Ramos (cell line): ENCODE measurements around the gene CA10.

Source experiments
- in situ Hi-C: fragments of 300-500 bp; cut with MboI; formaldehyde crosslinking; loops from one replicate; pipeline ENCODE4 v1.14.3; 2022; ENCODE audit warnings: low sequenced_read_pairs; ENCODE audit not compliant: unreplicated experiment

The CA10 gene

GRCh38 chr17:51795401-51795800 lies 363.1 kb downstream of the CA10 start:
- in situ Hi-C loops, result loop anchor here (10.0 kb wide), 1 partner anchor 61 kb away; no protein-coding TSS in a partner anchor

GRCh38 chr17:51794466-51794865 lies 364.0 kb downstream of the CA10 start:
- in situ Hi-C loops, result loop anchor here (10.0 kb wide), 1 partner anchor 60 kb away; no protein-coding TSS in a partner anchor

DNA sequence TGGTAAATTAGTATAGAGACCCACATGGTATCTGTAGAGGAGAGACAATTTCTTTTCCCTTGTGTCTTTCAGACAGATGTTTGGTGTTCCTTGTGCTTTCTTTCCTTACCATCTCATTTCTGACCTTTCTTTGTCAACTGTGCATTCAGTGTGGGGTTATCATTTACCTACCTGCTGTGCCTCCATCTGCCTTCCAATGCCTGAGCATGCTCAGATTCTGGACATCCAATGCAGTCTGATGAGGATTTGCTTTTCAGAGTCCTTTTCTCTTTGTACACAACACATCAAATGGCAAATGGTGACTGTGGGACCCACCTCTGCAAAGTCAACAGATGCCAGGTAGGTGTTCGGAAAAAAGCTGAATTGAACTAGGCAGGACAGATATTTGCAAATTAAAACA lies 364.8 kb downstream of the CA10 start:
- in situ Hi-C loops, result loop anchor here (10.0 kb wide), 1 partner anchor 59 kb away; no protein-coding TSS in a partner anchor

- in situ Hi-C loops, result no loop called here
These were observed 379.7 kb downstream of the CA10 start for GRCh38 chr17:51778842-51779241.

DNA sequence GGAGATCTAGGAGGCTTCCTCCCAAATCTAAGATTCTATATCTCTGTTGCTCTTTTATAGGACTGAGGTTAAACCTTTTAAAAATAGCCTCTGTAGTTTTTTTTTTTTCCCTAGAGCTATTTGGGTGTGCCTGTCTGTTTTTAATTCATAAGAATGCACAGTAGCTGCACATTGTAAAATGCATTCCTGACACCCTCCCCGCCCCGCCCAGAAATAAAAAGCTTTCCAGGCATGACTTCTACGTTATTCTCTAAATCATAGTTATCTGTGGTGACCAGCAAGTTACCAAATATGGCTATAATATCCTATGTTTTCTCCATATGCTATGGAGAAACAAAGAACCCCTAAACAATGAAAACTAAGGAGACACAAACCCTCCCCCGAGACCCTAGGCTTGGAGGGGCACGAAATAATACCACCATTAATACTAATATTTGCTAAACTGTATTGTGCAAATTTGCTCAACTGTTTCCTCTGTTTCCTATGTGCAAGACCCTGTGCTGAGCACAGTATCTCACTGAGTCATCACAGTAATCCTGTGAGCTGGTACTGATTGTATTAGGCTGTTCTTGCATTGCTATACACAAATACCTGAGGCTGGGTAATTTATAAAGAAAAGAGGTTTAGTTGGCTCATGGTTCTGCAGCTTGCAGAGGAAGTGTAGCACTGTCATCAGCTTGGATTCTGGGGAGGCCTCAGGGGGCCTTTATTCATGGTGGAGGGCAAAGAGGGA lies 388.3 kb downstream of the CA10 start:
- in situ Hi-C loops, result no loop called here

DNA sequence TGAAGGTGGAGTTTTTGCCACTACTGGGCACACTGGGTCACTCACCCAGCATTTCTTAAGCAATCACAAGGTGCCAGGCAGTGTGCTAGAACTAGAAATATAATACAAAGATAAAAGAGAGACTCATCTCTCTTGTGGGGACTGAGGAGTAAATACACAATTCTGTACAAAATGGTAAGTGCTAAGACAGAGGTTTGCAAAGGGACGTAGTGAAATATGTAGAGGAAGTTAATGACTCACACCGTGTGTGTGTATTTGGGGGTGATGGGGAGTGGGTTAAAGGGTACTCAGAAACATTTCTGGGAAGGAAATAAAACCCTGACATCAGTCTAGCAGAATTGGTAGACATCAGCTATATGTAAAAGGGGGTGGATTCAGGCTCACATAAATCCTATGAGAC lies 389.3 kb downstream of the CA10 start:
- in situ Hi-C loops, result no loop called here

DNA sequence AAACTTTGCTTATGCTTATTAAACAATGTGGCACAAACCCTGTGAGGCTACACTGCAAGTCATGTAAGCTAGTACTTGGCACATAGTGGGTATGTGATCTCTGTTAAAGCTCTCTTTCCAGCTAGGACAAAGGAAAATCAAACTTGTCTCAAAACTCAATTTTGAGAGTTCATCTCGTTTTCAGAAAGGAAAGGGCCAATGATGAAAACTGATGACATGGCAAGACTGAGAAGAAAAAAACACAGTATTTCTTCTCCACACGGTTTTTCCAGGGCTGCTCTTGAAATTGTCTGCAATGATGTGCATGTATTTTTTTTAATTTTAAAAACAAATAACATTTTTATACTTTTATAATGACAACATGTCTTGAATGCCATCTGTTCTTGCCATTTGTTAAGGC lies 389.8 kb downstream of the CA10 start:
- in situ Hi-C loops, result no loop called here

DNA sequence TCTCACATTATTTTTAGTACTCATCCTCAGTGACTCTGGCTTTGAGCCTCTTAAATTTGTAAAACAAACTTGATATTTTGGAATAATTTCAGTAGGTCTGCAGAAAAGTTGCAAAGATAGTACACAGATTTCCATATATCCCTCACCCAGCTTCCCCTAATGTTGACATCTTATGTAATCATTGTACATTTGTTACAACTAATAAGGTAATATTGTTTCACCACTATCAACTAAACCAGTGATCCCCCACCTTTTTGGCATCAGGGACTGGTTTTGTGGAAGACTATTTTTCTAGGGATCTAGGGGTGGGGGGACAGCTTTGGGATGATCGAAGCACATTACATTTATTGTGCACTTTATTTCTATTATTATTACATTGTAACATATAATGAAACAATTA lies 391.2 kb downstream of the CA10 start:
- in situ Hi-C loops, result no loop called here

GRCh38 chr17:51765282-51766135 lies 393.0 kb downstream of the CA10 start:
- in situ Hi-C loops, result no loop called here

DNA sequence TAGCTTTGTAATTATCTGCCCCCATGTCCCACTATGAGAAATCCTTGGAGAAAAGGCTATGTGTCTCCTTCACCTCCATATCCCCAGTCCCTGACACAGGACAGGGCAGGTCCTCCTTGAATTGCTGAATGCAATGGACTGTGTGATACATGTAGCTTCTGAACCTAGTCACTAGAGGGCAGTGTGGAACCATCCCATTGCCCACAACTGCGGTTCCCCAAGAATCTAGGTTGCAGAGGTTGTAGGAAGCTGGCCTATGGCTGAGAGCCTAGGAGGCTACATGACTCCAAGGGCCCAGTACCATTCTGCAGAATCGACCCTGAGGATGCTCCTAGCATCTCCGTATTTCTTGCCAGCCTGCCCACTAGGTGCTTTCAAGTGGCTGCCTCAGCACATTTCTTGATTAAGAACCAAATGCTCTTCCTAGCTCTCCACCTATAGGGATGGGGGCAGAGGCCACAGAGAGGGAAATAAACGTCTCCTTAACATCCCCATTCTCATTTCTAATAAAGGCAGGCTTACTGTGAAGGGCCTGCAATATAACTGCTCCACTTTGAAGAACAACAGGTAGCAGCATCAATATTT lies 394.0 kb downstream of the CA10 start:
- in situ Hi-C loops, result no loop called here

- in situ Hi-C loops, result no loop called here
These were observed 395.5 kb downstream of the CA10 start for GRCh38 chr17:51763058-51763457.

- in situ Hi-C loops, result no loop called here
These were observed 397.4 kb downstream of the CA10 start for GRCh38 chr17:51761105-51761504.

DNA sequence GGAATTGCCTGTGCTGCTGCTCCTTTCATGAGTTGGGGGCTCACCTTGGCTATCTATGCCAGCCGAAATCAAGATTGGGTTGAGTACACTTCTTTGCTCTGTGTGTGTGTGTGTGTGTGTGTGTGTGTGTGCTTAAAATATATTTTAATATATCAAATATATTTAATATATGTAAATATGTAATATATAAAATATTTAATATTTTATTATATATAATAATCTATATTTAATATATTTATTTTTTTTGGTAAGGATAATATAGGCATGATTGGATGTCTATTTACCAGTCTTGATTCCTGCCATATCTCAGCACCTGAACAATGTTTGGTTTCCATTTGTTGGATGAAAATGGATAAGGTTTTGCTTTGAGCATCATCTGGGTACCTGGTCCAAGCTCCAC lies 399.3 kb downstream of the CA10 start:
- in situ Hi-C loops, result no loop called here

DNA sequence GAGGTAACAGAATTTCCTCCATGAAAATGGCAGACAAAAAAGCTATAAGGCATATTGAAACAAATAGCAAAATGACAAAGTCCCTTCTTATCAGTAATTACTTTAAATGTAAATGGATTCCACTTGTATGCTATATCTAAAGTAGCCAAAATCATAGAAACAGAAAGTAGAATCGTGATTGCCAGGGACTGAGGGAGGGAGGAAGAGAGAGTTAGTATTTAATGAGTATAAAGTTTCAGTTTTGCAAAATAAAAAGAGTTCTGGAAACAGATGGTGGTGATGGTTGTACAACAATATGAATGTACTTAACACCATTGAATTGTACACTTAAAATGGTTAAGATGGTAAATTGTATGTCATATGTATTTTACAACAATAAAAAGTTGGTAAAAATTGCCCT lies 407.4 kb downstream of the CA10 start:
- in situ Hi-C loops, result no loop called here

DNA sequence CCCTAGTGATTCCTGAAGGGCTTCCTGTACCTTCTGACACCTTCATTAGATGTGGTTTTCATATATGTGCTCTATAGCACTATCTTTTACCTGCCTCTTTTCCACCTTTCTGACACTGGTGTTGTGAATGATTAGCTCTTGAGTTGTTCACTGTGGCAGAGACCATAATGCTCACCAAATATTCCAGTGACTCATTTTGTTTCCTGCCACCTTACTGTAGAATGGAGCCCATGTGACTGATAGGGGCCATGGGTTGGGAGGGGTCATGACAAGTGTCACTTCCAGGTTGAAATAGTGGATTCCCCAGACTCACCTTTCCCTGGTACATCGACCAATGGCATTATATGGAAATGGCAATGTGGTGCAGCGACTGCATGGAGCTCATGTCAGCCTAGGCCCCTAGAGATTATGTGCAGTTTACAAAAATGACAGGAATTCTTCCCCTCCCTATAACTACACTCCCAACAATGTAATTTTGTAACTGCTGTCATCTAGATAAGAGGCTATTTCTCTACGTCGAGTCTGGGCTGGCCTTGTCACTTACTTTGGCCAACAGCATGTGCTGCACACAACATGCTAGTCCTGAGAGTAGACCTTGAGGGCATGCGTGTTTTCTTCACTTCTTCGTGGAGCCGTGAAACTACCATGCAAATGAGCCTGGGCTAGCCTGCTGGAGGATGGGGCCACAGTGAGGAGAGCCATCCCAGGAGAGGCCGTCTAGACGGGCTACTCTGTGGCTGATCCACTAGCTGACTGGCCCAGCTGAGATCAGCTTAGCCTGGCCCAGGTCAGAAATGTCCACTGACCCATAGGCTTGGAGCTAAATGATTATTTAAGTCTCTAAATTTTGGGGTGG lies 409.5 kb downstream of the CA10 start:
- in situ Hi-C loops, result no loop called here

GRCh38 chr17:51746421-51746820 lies 412.1 kb downstream of the CA10 start:
- in situ Hi-C loops, result no loop called here

DNA sequence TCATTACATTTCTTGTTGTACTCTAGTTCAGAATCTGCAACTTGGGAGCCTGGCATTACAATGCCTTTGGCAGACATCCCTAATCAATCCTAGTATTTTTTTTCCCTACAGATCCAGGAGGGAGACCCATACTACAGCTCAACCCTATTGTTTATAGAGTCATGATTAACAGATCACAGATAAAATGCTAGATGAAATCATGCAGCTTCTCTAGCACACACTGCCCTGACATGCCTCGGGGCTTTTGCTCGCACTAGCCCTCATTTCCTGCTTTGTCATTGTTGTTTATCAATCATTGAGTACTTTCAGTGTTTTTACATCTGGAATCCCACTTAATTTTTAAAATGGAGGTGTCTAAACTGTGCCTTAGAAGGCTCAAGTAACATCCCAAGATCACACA lies 412.5 kb downstream of the CA10 start:
- in situ Hi-C loops, result no loop called here

GRCh38 chr17:51743477-51743876 lies 415.0 kb downstream of the CA10 start:
- in situ Hi-C loops, result no loop called here

- in situ Hi-C loops, result no loop called here
These were observed 415.9 kb downstream of the CA10 start for GRCh38 chr17:51742571-51742970.

DNA sequence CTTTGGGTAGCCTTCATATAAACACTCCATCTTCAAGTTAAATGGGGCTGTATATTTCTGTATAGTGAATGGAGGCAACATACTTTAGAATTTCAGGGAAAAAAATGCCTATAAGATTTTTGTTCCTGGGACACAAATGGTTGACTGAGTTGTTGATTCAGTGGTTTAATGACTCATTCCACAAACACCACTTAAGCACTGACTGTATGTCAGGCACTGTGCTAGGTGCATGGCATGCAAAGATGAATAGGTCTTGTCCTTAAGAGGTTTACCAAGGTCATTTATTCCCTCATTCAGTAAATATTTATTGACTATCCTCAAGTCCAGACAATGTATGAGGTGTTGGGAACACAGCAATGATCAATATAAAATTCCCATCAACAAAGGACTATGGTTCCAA lies 417.1 kb downstream of the CA10 start:
- in situ Hi-C loops, result no loop called here
